Measurements from ENCODE around the gene MIGA1. TPM values are rescaled to one million over a fixed set of nuclear protein-coding genes. Genes with fewer than 3 reads are reported as not detected.

Gene MIGA1
- total and polyA plus RNA-seq, 9 of the 15 experiments (the other 6 are each of a cell fraction or from before 2014, with no cell fraction given): 1.6 to 5.1 (median 2.9) TPM

Other genes starting within 250 kb of the MIGA1 start
- gene ZZZ3, start 97.0 kb upstream of the MIGA1 start, total RNA-seq (2014; rRNA removed): 59.3 and 64.0 TPM in 2 replicates
- 60.0 and 63.2 TPM in 2 replicates for gene ZZZ3, start 97.0 kb upstream of the MIGA1 start, total RNA-seq (2014; rRNA removed; fragmentation: Illumina TruSeq; extraction: Trizol)
- 59.5 and 62.7 TPM in 2 replicates for gene ZZZ3, start 97.0 kb upstream of the MIGA1 start, total RNA-seq (2015; rRNA removed; fragmentation: Illumina TruSeq; extraction: Trizol)
- gene ZZZ3, start 97.0 kb upstream of the MIGA1 start, total RNA-seq (2021): 42.5 and 43.9 TPM in 2 replicates
- gene ZZZ3, start 97.0 kb upstream of the MIGA1 start, polyA plus RNA-seq (2011; rRNA removed): 27.1 and 36.7 TPM in 2 replicates
- 30.6 and 32.8 TPM in 2 replicates for gene ZZZ3, start 97.0 kb upstream of the MIGA1 start, polyA plus RNA-seq (2014; fragmentation: Illumina TruSeq; extraction: Trizol)
- 10 to 100 TPM; 13.9 to 18.5 TPM for gene ZZZ3, start 97.0 kb upstream of the MIGA1 start, polyA plus RNA-seq (2014; fragmentation: Nextera tagmentation; extraction: Ambion mirVana)
- gene ZZZ3, start 97.0 kb upstream of the MIGA1 start, polyA plus RNA-seq (2014; rRNA removed): 28.7 and 37.2 TPM in 2 replicates
- 41.6 and 44.7 TPM in 2 replicates for gene USP33, start 19.8 kb upstream of the MIGA1 start, total RNA-seq (2014; rRNA removed)
- gene USP33, start 19.8 kb upstream of the MIGA1 start, total RNA-seq (2014; rRNA removed; fragmentation: Illumina TruSeq; extraction: Trizol): 80.7 and 88.8 TPM in 2 replicates
- gene USP33, start 19.8 kb upstream of the MIGA1 start, total RNA-seq (2015; rRNA removed; fragmentation: Illumina TruSeq; extraction: Trizol): 68.8 and 71.1 TPM in 2 replicates
- gene USP33, start 19.8 kb upstream of the MIGA1 start, total RNA-seq (2021): 42.2 and 43.3 TPM in 2 replicates
- gene USP33, start 19.8 kb upstream of the MIGA1 start, polyA plus RNA-seq (2011; rRNA removed): 63.8 and 83.5 TPM in 2 replicates
- 45.6 and 46.7 TPM in 2 replicates for gene USP33, start 19.8 kb upstream of the MIGA1 start, polyA plus RNA-seq (2014; fragmentation: Illumina TruSeq; extraction: Trizol)
- gene USP33, start 19.8 kb upstream of the MIGA1 start, polyA plus RNA-seq (2014; fragmentation: Nextera tagmentation; extraction: Ambion mirVana): 10 to 100 TPM; 22.4 to 24.1 TPM
- gene USP33, start 19.8 kb upstream of the MIGA1 start, polyA plus RNA-seq (2014; rRNA removed): 41.2 and 44.8 TPM in 2 replicates
- 0.95 and 1.4 TPM in 2 replicates for gene NEXN, start 109.0 kb downstream of the MIGA1 start, total RNA-seq (2014; rRNA removed)
- 0.76 and 1.2 TPM in 2 replicates for gene NEXN, start 109.0 kb downstream of the MIGA1 start, total RNA-seq (2014; rRNA removed; fragmentation: Illumina TruSeq; extraction: Trizol)
- gene NEXN, start 109.0 kb downstream of the MIGA1 start, total RNA-seq (2015; rRNA removed; fragmentation: Illumina TruSeq; extraction: Trizol): 0.98 and 1.2 TPM in 2 replicates
- gene NEXN, start 109.0 kb downstream of the MIGA1 start, total RNA-seq (2021): 0.60 and 0.92 TPM in 2 replicates
- gene NEXN, start 109.0 kb downstream of the MIGA1 start, polyA plus RNA-seq (2011; rRNA removed): 0.07 and 0.18 TPM in 2 replicates
- 1.2 and 1.8 TPM in 2 replicates for gene NEXN, start 109.0 kb downstream of the MIGA1 start, polyA plus RNA-seq (2014; fragmentation: Illumina TruSeq; extraction: Trizol)
- gene NEXN, start 109.0 kb downstream of the MIGA1 start, polyA plus RNA-seq (2014; fragmentation: Nextera tagmentation; extraction: Ambion mirVana): under 1 TPM; 0.46 to 0.51 TPM
- 0.86 and 0.97 TPM in 2 replicates for gene NEXN, start 109.0 kb downstream of the MIGA1 start, polyA plus RNA-seq (2014; rRNA removed)
- 182 and 192 TPM in 2 replicates for gene FUBP1, start 199.4 kb downstream of the MIGA1 start, total RNA-seq (2014; rRNA removed)
- gene FUBP1, start 199.4 kb downstream of the MIGA1 start, total RNA-seq (2014; rRNA removed; fragmentation: Illumina TruSeq; extraction: Trizol): 253 and 279 TPM in 2 replicates
- gene FUBP1, start 199.4 kb downstream of the MIGA1 start, total RNA-seq (2015; rRNA removed; fragmentation: Illumina TruSeq; extraction: Trizol): 234 and 254 TPM in 2 replicates
- 195 and 199 TPM in 2 replicates for gene FUBP1, start 199.4 kb downstream of the MIGA1 start, total RNA-seq (2021)
- 292 and 294 TPM in 2 replicates for gene FUBP1, start 199.4 kb downstream of the MIGA1 start, polyA plus RNA-seq (2011; rRNA removed)
- gene FUBP1, start 199.4 kb downstream of the MIGA1 start, polyA plus RNA-seq (2014; fragmentation: Illumina TruSeq; extraction: Trizol): 185 and 213 TPM in 2 replicates
- gene FUBP1, start 199.4 kb downstream of the MIGA1 start, polyA plus RNA-seq (2014; fragmentation: Nextera tagmentation; extraction: Ambion mirVana): 100 to 1,000 TPM; 104 to 170 TPM
- gene FUBP1, start 199.4 kb downstream of the MIGA1 start, polyA plus RNA-seq (2014; rRNA removed): 224 and 265 TPM in 2 replicates
- 8.5 and 13.2 TPM in 2 replicates for gene DNAJB4, start 225.3 kb downstream of the MIGA1 start, total RNA-seq (2014; rRNA removed)
- 22.5 and 33.2 TPM in 2 replicates for gene DNAJB4, start 225.3 kb downstream of the MIGA1 start, total RNA-seq (2014; rRNA removed; fragmentation: Illumina TruSeq; extraction: Trizol)
- gene DNAJB4, start 225.3 kb downstream of the MIGA1 start, total RNA-seq (2015; rRNA removed; fragmentation: Illumina TruSeq; extraction: Trizol): 18.2 and 19.8 TPM in 2 replicates
- gene DNAJB4, start 225.3 kb downstream of the MIGA1 start, total RNA-seq (2021): 17.8 and 20.5 TPM in 2 replicates
- 15.2 and 23.5 TPM in 2 replicates for gene DNAJB4, start 225.3 kb downstream of the MIGA1 start, polyA plus RNA-seq (2011; rRNA removed)
- 16.5 and 17.5 TPM in 2 replicates for gene DNAJB4, start 225.3 kb downstream of the MIGA1 start, polyA plus RNA-seq (2014; fragmentation: Illumina TruSeq; extraction: Trizol)
- gene DNAJB4, start 225.3 kb downstream of the MIGA1 start, polyA plus RNA-seq (2014; fragmentation: Nextera tagmentation; extraction: Ambion mirVana): 10 to 100 TPM; 18.3 to 27.7 TPM
- 15.3 and 20.7 TPM in 2 replicates for gene DNAJB4, start 225.3 kb downstream of the MIGA1 start, polyA plus RNA-seq (2014; rRNA removed)

Measured in K562 (cell line).